RPMI7951 (cell line): ENCODE results near the gene KCNIP3. TPM values are rescaled to one million over a fixed set of nuclear protein-coding genes. Genes with fewer than 3 reads are reported as not detected.
A peak's percentile ranks its signal among the peaks of the same experiment; 100 is the strongest.

Experiments used
- DNase-seq: peaks from one replicate; pipeline ENCODE4 v3.0.0-alpha.2; 2012; ENCODE audit warnings: low read depth
- total RNA-seq: library from RNA; depleted of rRNA; stranded (reverse); fragments of >200 nt; shearing (Covaris generic); gene quantifications from 2 replicates; pipeline ENCODE4 v1.2.3, GENCODE V29; 2014

The KCNIP3 gene
- total RNA-seq, 1 experiment from 2014 or later: 4.1 TPM

GRCh38 chr2:95294579-95295250, 2.4 kb upstream of the KCNIP3 start:
- no peak for DNase-seq

DNA sequence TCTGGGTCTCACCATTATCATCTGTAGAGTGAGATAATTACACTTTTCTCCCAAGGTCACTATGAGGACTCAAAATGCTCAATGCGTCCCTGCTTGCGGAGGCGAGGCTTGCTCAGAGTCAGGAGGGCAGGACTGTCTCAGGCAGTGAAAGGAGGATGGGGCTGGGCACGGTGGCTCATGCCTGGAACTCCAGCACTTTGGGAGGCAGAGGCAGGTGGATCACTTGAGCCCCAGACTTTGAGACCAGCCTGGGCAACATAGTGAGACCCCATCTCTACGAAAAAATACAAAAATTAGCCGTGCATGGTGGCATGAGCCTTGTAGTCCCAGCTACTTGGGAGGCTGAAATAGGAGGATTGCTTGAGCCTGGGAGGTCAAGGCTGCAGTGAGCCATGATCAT, 1.8 kb upstream of the KCNIP3 start:
- no peak for DNase-seq

GRCh38 chr2:95296011-95296410, 1.1 kb upstream of the KCNIP3 start:
- no peak for DNase-seq

GRCh38 chr2:95297639-95298395, 670 bp downstream of the KCNIP3 start:
- DNase-seq: no peak

DNA sequence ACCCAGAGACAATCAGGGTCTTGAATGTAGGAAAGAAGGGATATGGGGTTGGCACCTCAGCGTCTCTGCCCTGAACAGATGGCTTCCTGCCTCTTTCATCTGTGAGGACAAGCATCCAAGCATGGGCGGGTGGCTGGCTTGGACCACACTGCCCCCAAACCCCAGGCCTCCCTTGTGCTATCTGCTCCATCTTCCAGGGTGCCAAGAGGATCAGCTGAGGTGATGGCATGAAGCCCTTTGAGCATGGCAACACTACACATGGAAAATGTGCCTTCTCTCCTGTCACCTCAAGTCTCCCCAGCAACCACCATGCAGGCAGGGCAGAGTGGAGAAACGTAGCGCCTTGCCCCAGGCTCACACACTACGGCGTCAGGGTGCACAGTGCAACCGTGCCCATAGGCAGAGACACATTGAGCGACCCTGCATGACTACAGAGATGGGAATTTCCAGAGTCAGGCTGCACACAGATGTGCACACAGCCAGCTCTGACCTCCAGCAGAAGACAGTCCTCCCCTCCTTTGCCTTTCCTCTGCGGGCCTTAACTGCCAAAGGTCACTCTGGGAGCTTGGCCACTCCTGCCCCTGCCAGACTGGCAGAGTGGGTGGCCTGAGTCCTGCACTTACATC, 1.5 kb downstream of the KCNIP3 start:
- peak; percentile 81 for DNase-seq

DNA sequence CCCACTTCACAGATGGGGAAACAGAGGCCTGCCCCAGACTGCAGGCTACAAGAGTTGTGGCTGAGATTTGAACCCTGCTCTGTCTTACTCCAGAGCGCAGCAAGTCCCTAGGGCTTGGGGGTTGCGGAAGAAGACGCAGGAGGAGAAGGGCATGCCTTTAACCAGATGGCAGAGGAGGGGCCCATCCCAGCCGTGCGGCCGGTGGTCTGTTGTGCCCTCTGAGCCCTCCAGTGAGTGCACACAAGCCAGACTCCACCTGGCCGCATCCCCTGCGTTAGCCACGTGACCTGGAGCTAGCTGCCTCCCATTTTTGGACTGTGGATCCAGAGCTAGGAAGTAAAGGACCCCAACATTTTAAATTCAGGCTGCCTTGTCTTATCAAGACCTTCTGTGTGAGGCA, 2.8 kb downstream of the KCNIP3 start:
- DNase-seq: no peak

DNA sequence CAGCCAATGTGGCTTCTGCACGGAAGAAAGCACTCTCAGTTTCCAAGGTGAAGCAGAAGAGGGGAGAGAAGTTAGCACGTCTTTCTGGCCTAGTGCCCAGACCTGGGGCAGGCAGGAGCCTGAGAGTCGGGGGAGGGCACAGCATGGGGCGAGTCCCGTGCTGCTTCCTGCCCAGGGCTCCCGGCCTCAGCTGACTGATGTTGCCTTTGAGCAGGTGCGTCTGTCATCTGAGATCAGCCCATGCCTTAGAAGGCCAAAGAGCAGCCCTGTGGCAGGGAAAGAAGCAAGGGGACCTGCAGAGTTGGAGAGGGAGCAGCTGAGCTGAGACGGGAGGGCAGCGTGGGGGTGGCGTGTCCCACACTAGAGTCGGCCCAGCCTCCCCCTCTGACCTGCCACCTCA, 3.3 kb downstream of the KCNIP3 start:
- DNase-seq: no peak

- DNase-seq: no peak
These were observed 4.0 kb downstream of the KCNIP3 start for GRCh38 chr2:95301186-95301585.

DNA sequence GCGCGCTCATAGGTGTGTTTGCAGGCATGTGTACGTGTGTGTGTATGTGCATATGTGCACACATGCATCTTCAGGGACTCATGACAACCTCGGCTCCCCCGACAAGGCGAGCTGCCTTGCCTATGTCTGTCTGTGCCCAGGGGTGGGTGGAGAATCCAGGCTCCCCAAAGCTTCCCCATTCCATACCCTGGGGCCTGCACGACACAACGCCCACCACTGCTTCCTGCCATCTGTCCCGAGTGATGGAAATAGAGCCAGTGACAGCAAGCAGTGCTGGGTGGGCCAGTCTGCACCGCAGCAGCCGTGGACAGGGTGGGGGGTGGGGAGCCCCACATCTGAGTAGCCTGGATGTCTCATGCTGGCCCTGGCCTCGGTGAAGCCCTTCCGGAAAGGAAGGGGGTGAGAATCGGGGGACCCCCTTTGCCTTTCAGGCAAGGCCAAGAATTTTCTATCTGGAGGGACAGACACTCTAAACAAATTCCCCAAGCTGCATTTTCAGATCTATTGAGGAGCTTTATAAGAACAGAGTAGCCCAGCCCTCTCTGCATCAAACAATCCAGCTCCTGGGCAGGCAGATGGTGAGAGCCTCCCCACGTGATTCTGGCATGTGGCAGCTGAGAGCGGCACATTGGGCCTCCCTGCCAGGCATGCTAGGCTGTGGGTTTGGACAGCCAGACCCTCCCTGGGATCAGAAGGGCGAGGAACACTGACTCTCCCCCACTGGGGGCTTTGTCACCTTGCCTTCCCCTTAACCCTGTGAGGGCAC, 4.9 kb downstream of the KCNIP3 start:
- no peak for DNase-seq

GRCh38 chr2:95303191-95303919, 6.2 kb downstream of the KCNIP3 start:
- no peak for DNase-seq

DNA sequence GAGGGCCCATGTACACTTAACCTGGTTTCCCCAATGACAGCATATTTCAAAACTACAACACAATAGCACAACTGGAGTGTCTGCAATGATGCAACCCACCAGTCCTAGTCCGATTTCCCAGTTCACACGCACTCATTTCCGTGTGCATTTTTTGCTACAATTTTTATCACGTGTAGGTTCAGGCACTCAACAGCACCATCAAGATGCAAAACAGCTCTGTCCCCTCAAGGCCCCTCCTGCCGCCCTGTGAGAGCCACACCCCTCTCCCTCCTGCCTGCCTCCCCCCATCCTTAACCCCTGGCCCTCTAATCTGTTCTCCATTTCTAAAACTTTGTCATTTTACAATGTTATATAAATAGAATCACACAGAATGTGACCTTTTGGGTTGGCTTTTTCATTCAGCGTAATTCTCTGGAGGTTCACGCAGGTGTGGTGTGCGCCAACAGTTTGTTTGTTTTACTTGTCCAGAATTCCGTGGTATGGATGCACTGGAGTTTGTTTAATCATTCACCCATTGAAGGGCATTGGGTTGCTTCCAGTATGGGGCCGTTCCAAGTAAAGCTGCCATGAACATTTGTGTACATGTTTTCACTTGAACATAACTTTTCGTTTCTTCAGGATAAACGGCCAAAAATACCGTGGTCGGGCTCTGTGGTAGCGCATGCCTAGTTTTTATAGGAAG, 8.4 kb downstream of the KCNIP3 start:
- no peak for DNase-seq

DNA sequence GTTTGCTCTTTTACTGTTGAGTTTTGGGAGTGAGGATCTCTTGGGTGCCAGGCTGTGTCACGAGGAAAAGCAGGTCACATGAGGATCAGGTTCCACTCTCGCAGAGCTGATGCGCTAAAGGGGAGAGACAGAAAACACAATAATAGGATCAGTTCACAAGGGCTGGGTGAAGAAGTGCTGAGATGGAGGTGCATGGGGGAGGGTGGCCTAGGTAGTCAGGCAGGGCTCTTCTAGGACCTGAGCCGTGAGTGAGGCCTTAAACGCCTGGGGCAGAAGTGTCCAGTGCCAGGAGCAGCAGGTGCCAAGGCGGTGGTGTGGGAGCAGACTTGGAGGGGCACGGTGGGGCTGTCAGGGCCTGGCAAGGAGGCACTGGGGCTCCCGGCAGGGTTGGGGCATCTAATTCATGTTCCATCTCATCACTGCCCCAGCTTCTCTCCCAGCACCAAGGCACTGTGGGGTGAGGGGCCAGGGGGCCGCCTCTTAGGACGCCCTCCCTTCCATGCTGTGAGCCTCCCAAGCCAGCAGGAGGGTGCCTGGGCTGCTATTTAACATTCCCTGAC, 9.3 kb downstream of the KCNIP3 start:
- no peak for DNase-seq

DNA sequence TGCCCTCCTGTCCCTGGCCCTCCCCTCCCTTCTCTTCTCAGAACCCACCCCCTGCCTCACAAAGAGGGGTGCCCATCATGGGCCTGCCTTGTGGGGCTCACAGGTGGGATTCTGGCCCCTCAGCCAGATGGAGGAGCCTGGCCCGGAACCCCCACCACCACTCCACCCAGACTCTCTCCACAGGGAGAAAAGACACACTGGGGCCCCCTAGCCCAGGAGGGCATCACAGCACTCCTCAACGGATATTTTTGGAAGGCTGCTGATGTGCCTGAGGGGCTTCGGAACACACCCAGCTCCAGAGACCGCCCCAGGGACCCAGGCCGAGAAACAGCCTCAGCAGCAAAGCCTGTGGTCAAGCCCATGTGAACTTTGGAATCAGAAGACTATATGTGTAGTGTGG, 9.9 kb downstream of the KCNIP3 start:
- no peak for DNase-seq

GRCh38 chr2:95307878-95308277, 10.7 kb downstream of the KCNIP3 start:
- no peak for DNase-seq

DNA sequence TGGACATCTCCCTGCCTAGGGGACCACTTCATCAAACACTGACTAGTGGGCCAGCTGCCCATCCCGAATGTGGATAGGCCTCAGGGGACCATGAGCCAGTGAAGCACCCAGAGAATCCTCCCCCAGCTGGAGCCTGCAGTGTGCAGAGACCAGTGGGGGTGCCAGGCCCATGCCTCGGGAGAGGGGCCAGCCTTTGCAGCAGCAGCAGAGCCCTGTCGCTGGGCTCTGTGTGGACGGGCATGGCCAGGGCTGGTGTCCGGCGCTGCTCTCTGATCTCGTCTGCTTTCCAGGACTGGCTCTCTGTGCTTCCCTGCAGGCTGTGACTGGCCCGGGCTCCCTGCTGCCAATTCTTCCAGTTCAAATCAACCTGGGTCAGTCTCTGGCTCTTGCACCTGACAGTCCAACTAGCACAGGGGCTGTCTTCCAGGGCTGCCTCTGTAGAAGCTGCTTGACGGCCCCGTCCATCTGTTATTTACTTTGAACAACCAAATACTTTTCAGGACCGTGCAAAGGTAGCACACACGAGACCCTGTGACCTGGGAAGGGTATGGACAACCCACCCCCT, 11.4 kb downstream of the KCNIP3 start:
- no peak for DNase-seq

DNA sequence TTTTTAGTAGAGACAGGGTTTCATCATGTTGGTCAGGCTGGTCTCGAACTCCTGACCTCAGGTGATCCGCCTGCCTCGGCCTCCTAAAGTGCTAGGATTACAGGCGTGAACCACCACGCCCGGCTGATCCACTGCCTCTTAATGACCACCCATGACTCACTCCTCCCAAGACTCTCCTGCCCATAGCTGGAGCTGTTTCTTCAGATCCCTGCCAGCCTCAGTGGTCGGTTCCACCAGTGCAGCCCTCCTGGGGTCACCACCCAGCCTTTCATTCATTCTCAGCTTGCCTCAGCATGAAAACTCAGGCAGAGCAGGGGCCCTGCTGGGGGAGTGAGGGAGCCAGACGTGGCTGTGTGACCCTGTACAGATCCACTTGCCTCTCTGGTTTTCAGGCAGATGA, 12.5 kb downstream of the KCNIP3 start:
- DNase-seq: peak; percentile 33

DNA sequence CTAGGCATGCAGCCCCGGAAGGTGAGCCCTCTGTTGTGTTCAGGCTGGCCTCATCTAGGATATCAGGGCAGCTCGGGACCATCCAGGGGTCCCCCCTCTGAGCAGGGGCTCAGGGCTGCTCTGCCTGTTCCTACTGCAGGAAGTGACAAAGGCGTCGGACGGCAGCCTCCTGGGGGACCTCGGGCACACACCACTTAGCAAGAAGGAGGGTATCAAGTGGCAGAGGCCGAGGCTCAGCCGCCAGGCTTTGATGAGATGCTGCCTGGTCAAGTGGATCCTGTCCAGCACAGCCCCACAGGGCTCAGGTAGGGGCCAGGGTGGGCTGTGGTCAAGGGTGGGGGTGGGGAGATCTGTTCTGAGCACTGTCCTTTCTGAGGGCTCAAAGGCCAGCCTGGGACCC, 13.1 kb downstream of the KCNIP3 start:
- no peak for DNase-seq

- no peak for DNase-seq
These were observed 13.5 kb downstream of the KCNIP3 start for GRCh38 chr2:95310651-95311050.

DNA sequence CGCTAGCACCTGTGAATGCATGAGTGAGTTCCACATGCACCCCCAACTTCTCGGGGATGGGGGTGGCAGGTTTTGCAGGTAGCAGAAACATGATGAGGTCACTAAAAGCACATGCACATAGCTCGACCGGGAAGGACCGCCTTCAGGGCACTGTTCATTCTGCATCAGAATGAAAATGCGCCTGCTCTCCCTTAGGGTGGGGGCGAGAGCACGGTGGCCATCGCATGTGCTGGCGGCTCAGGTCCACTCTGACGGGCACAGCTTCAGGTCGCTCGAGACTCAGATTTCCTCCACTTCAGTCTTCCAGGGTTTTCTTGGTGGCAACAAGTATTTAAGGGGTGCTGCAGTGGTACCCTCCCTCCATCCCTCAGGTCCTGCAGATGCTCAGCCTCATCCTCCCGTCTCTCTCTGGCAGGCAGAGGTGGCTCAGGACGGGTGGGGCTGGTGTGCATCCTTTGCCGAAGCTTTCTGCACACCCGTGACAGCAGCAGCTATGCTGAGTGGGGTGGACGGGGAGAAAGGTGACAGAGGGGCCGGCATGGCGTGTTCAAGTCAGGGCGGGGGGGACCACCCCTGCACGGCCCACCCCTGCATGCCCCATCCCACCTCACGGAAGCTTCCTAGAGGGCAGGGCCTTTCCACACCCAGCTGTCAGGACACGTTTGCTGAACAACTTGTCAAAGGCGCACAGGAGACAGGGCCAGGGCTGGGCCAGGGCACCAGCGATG, 14.8 kb downstream of the KCNIP3 start:
- DNase-seq: no peak
